Measurements from ENCODE around the gene HAPLN3. TPM values are rescaled to one million over a fixed set of nuclear protein-coding genes. Genes with fewer than 3 reads are reported as not detected.

The HAPLN3 gene
- total RNA-seq, 1 experiment from 2014 or later: 168 TPM

DNA sequence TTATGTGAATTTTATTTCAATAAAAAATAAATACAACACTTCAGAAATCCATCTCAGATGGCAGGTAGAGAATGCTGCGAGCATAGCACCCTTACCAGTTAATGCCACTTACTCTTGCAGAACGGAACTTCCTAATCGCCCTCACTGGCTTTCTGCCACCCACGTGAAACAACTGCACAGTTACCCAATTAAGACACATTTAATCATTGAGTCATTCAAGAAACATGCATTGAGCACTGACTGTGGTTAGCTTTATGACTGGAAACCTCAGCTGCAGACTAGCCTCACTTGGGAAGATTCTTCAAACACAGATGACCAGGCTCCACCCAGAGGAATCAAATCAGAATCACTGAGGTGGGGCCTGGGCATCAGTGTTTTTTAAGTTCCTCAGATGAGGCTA lies 23.4 kb upstream of the HAPLN3 start:
- Histone ChIP-seq H3K4me3 (ENCODE audit: low read depth in 2 of 2, low read length in 2 of 2) (no peak overlapping the region), H3K27ac (ENCODE audit: low read length) (peak overlapping the region; percentile 90), H3K4me1 (ENCODE audit: control insufficient read depth, insufficient read depth, low read length) (peaks cover 47% of the 10 kb centered on the region), H3K9me3 (ENCODE audit: control insufficient read depth, insufficient read depth, low read depth, low read length) (no peaks in the 10 kb centered on the region), H3K36me3 (ENCODE audit: control insufficient read depth, insufficient read depth, low read length) (no peaks in the 10 kb centered on the region), H3K27me3 (ENCODE audit: control insufficient read depth, insufficient read depth, low read length) (no peaks in the 10 kb centered on the region)
- in situ Hi-C loops (cut with HindIII; ENCODE audit: low pct_unique_long_range_greater_than_20kb, low sequenced_read_pairs): no loop called here
- intact Hi-C loops (cut with micrococcal nuclease; ENCODE audit: unreplicated experiment): no loop called here
- POLR2A ChIA-PET: no interaction called here
- ATAC-seq (peak; percentile 90), DNase-seq (ENCODE audit: low read depth, low spot score) (peak; percentile 95)
- no TSS peak for BruUV-seq (replicated peaks)
- TF ChIP-seq REST (IDR thresholded peaks at IDR 0.05; ENCODE audit: insufficient read depth in 1 of 2, low read depth in 2 of 2, low read length in 1 of 2): no peak
- TF ChIP-seq POLR2AphosphoS5 (IDR thresholded peaks at IDR 0.05; ENCODE audit: low read depth, low read length): peak; percentile 74; the same call in 1 of the 2 replicates
- TF ChIP-seq, protein P1, sequence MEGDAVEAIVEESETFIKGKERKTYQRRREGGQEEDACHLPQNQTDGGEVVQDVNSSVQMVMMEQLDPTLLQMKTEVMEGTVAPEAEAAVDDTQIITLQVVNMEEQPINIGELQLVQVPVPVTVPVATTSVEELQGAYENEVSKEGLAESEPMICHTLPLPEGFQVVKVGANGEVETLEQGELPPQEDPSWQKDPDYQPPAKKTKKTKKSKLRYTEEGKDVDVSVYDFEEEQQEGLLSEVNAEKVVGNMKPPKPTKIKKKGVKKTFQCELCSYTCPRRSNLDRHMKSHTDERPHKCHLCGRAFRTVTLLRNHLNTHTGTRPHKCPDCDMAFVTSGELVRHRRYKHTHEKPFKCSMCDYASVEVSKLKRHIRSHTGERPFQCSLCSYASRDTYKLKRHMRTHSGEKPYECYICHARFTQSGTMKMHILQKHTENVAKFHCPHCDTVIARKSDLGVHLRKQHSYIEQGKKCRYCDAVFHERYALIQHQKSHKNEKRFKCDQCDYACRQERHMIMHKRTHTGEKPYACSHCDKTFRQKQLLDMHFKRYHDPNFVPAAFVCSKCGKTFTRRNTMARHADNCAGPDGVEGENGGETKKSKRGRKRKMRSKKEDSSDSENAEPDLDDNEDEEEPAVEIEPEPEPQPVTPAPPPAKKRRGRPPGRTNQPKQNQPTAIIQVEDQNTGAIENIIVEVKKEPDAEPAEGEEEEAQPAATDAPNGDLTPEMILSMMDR (IDR thresholded peaks at IDR 0.05): no peak
- TF ChIP-seq TCF7L2 (IDR thresholded peaks at IDR 0.05; ENCODE audit: low read depth, low read length): peak; percentile 56; the same call in 1 of the 2 replicates
- CTCF ChIA-PET: interaction anchor here (0.5 to 0.7 kb wide), 2 partner anchors 134 to 441 kb away, joined by 4 to 7 read pairs; no protein-coding TSS in a partner anchor

DNA sequence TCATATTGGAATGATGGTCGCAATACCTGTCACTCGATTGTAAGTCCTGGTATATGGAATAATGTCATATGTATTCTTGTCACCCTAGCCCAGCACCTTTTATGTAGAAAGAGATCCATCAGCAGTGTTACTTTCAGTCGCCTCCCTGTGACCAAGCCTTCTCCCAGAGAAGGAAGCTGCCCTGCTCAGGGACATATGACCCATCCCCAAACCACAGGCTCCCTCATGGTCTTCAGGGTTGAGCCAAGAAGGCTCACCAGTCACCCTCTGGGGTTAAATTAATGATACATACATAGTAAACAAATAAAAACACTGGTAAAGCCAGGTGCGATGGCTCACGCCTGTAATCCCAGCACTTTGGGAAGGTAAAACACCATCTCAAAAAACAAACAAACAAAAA lies 22.4 kb upstream of the HAPLN3 start:
- Histone ChIP-seq H3K36me3 (ENCODE audit: control insufficient read depth, insufficient read depth, low read length) (peaks cover 1% of the 10 kb centered on the region; the same call in 1 of the 2 replicates), H3K4me1 (ENCODE audit: control insufficient read depth, insufficient read depth, low read length) (peaks cover 50% of the 10 kb centered on the region), H3K27me3 (ENCODE audit: control insufficient read depth, insufficient read depth, low read length) (no peaks in the 10 kb centered on the region), H3K9me3 (ENCODE audit: control insufficient read depth, insufficient read depth, low read depth, low read length) (no peaks in the 10 kb centered on the region), H3K27ac (ENCODE audit: low read length) (peak overlapping the region; percentile 90), H3K4me3 (ENCODE audit: low read depth in 2 of 2, low read length in 2 of 2) (no peak overlapping the region)
- BruUV-seq (replicated peaks): no TSS peak
- in situ Hi-C loops (cut with HindIII; ENCODE audit: low pct_unique_long_range_greater_than_20kb, low sequenced_read_pairs) (no loop called here), intact Hi-C loops (cut with micrococcal nuclease; ENCODE audit: unreplicated experiment) (no loop called here)
- TF ChIP-seq POLR2AphosphoS5 (IDR thresholded peaks at IDR 0.05; ENCODE audit: low read depth, low read length) (no peak), SIN3A (IDR thresholded peaks at IDR 0.05; ENCODE audit: borderline replicate concordance, insufficient read depth, low read depth, low read length) (no peak), TCF7L2 (IDR thresholded peaks at IDR 0.05; ENCODE audit: low read depth, low read length) (no peak), REST (IDR thresholded peaks at IDR 0.05; ENCODE audit: insufficient read depth in 1 of 2, low read depth in 2 of 2, low read length in 1 of 2) (no peak)
- TF ChIP-seq, protein P1 (IDR thresholded peaks at IDR 0.05): no peak
- CTCF ChIA-PET: interaction anchor here (0.6 to 0.7 kb wide), 2 partner anchors 93 to 392 kb away, joined by 4 to 9 read pairs; no protein-coding TSS in a partner anchor
- no peak for DNase-seq (ENCODE audit: low read depth, low spot score)
- peak; percentile 5; the same call in 1 of the 2 replicates for ATAC-seq
- POLR2A ChIA-PET: no interaction called here
